ENCODE results near the gene SIGLEC7.

SIGLEC7 gene

GRCh38 chr19:51094696-51095279 is 47.3 kb upstream of the SIGLEC7 start:
- no peak for ATAC-seq
- no peak for TF ChIP-seq ZFP30 (CRISPR knock-in tag; IDR thresholded peaks at IDR 0.05)
- no peak for TF ChIP-seq ZFP3 (CRISPR knock-in tag; IDR thresholded peaks at IDR 0.05)
- TF ChIP-seq CSDC2 (CRISPR knock-in tag; IDR thresholded peaks at IDR 0.05), result no peak
- no peak for TF ChIP-seq ISL1 (CRISPR knock-in tag; IDR thresholded peaks at IDR 0.05)

- TF ChIP-seq TOX (CRISPR knock-in tag; IDR thresholded peaks at IDR 0.05; ENCODE audit: borderline replicate concordance) (no peak), ZNF8 (CRISPR knock-in tag; IDR thresholded peaks at IDR 0.05) (no peak), RARB (CRISPR knock-in tag; IDR thresholded peaks at IDR 0.05) (no peak), TSHZ2 (CRISPR knock-in tag; IDR thresholded peaks at IDR 0.05) (no peak), PATZ1 (CRISPR knock-in tag; IDR thresholded peaks at IDR 0.05; ENCODE audit: borderline replicate concordance) (no peak), CSRNP3 (CRISPR knock-in tag; IDR thresholded peaks at IDR 0.05) (no peak)
- ATAC-seq, result 0 out of 3 replicates have a peak, but pooled peaks have one; percentile 23
These were observed 45.5 kb upstream of the SIGLEC7 start for GRCh38 chr19:51096473-51097165.

- TF ChIP-seq CSDC2 (CRISPR knock-in tag; IDR thresholded peaks at IDR 0.05), result no peak
- ATAC-seq, result peak; percentile 79
These were observed 44.8 kb upstream of the SIGLEC7 start for GRCh38 chr19:51097166-51097738.

GRCh38 chr19:51097796-51098195 is 44.3 kb upstream of the SIGLEC7 start:
- no peak for ATAC-seq
- TF ChIP-seq RARB (CRISPR knock-in tag; IDR thresholded peaks at IDR 0.05), result no peak
- TF ChIP-seq CREB5 (CRISPR knock-in tag; IDR thresholded peaks at IDR 0.05; ENCODE audit: low read depth), result no peak
- TF ChIP-seq ZNF70 (CRISPR knock-in tag; IDR thresholded peaks at IDR 0.05), result no peak
- no peak for TF ChIP-seq PPARA (CRISPR knock-in tag; IDR thresholded peaks at IDR 0.05; ENCODE audit: borderline replicate concordance)
- no peak for TF ChIP-seq ARNTL (CRISPR knock-in tag; IDR thresholded peaks at IDR 0.05; ENCODE audit: borderline replicate concordance, low read depth)
- TF ChIP-seq CSDC2 (CRISPR knock-in tag; IDR thresholded peaks at IDR 0.05), result no peak
- TF ChIP-seq TOX (CRISPR knock-in tag; IDR thresholded peaks at IDR 0.05; ENCODE audit: borderline replicate concordance), result no peak
- TF ChIP-seq TSHZ2 (CRISPR knock-in tag; IDR thresholded peaks at IDR 0.05), result no peak
- no peak for TF ChIP-seq SNAI2 (CRISPR knock-in tag; IDR thresholded peaks at IDR 0.05)
- no peak for TF ChIP-seq BACH2 (CRISPR knock-in tag; IDR thresholded peaks at IDR 0.05; ENCODE audit: borderline replicate concordance)
- TF ChIP-seq ZC3H10 (CRISPR knock-in tag; IDR thresholded peaks at IDR 0.05), result no peak
- TF ChIP-seq ESRRG (CRISPR knock-in tag; IDR thresholded peaks at IDR 0.05), result no peak
- no peak for TF ChIP-seq ZNF8 (CRISPR knock-in tag; IDR thresholded peaks at IDR 0.05)
- TF ChIP-seq GLIS3 (CRISPR knock-in tag; IDR thresholded peaks at IDR 0.05), result no peak
- TF ChIP-seq OSR1 (CRISPR knock-in tag; IDR thresholded peaks at IDR 0.05), result no peak
- TF ChIP-seq ZFP3 (CRISPR knock-in tag; IDR thresholded peaks at IDR 0.05), result no peak
- TF ChIP-seq TCF4 (CRISPR knock-in tag; IDR thresholded peaks at IDR 0.05; ENCODE audit: borderline replicate concordance), result no peak
- no peak for TF ChIP-seq ZNF565 (CRISPR knock-in tag; conservative IDR thresholded peaks at IDR 0.05; ENCODE audit: low read depth)

All from SK-N-SH treated with all-trans-retinoic acid at 6 μM for 48 hours (cell line).